Heart left ventricle (tissue), 16 donors: ENCODE results near the gene TCP1. TPM values are rescaled to one million over a fixed set of nuclear protein-coding genes. Genes with fewer than 3 reads are reported as not detected.

ENCODE experiments used
- ATAC-seq, 4 donors: fragments of 200-7000 bp; cut with Tn5 transposase; one replicate each; pipeline ENCODE4 v1.9.1; 2020 to 2022; ENCODE audit warnings: moderate library complexity in 4 of 4, mild to moderate bottlenecking in 3 of 4, moderate number of reproducible peaks in 1 of 4
- DNase-seq, 5 donors: peaks; one replicate each; pipeline ENCODE4 v3.0.0-alpha.2; 2020
- H3K27ac ChIP-seq, 12 donors: fragments of 200-600 bp; sonication (generic) in 4 of 12; one replicate each; pipeline versions ENCODE4 v1.5.0 to v1.8.0; 2016 to 2022; ENCODE audit warnings: mild to moderate bottlenecking in 2 of 12
- H3K27me3 ChIP-seq, 9 donors: fragments of 200-600 bp; sonication (generic) in 2 of 9; one replicate each; pipeline versions ENCODE4 v1.5.1 to v1.8.0; 2016 to 2022; ENCODE audit warnings: mild to moderate bottlenecking in 3 of 9
- H3K36me3 ChIP-seq, 9 donors: fragments of 200-600 bp; sonication (generic) in 2 of 9; one replicate each; pipeline versions ENCODE4 v1.5.0 to v1.8.0; 2018 to 2022; ENCODE audit warnings: mild to moderate bottlenecking in 2 of 9
- H3K4me1 ChIP-seq, 12 donors: fragments of 200-600 bp; sonication (generic) in 4 of 12; one replicate each; pipeline versions ENCODE4 v1.5.0 to v1.8.0; 2016 to 2022; ENCODE audit warnings: mild to moderate bottlenecking in 3 of 12
- H3K4me3 ChIP-seq, 12 donors: fragments of 200-600 bp; sonication (generic) in 4 of 12; one replicate each; pipeline versions ENCODE4 v1.5.0 to v1.8.0; 2017 to 2022; ENCODE audit warnings: mild to moderate bottlenecking in 9 of 12, moderate library complexity in 4 of 12
- H3K9me3 ChIP-seq, 12 donors: fragments of 200-600 bp; sonication (generic) in 4 of 12; one replicate each; pipeline versions ENCODE4 v1.5.0 to v1.8.0; 2016 to 2022; ENCODE audit warnings: mild to moderate bottlenecking in 1 of 12
- CTCF ChIP-seq, 12 donors: fragments of 200-600 bp; sonication (generic) in 4 of 12; IDR thresholded peaks; one replicate each; pipeline versions ENCODE4 v1.5.0 to v1.8.0; 2018 to 2022; ENCODE audit warnings: antibody characterized with exemption in 12 of 12, mild to moderate bottlenecking in 5 of 12
- POLR2A ChIP-seq, 2 donors: fragments of 450-650 bp; IDR thresholded peaks; one replicate each; pipeline ENCODE4 v1.6.1; 2017; ENCODE audit warnings: antibody characterized with exemption in 2 of 2, mild to moderate bottlenecking in 2 of 2, moderate library complexity in 2 of 2
- WGBS, 4 donors: extraction: QIAGEN DNeasy Blood & Tissue Kit in 2 of 4; methylation state at CpG; one replicate each; pipeline versions ENCODE4 v1.1.5 to v1.1.7; 2013 to 2018; 5-methylcytosine and 5-hydroxymethylcytosine counted together
- intact Hi-C, 10 donors: fragments of 100-400 bp; cut with DNase I; formaldehyde crosslinking; loops; one replicate each; pipeline versions ENCODE4 v1.11.1 to v1.14.2; 2022
- polyA plus RNA-seq, 2 donors: library from polyadenylated mRNA; stranded (reverse); fragments of 200-250 nt; gene quantifications; one replicate each; pipeline ENCODE4 v1.2.3, GENCODE V29; 2013
- total RNA-seq, 9 donors: library from RNA; depleted of rRNA in 2 of 9; stranded (reverse); fragments of >200 nt in 2 of 9; fragmentation: NEBNext Ultra II Directional in 3 of 9; extraction: Animal tissue kit (Norgen Biotek cat#: 25700) in 3 of 9; gene quantifications; one replicate each; pipeline versions ENCODE4 v1.1.0 to v1.2.4, GENCODE V29; 2016 to 2023
- donor health status: ischemic (EF 13 %, LVEDD 7.1; RV severe dilation, severe dysfunction).
- donor health status: healthy with polysubstance abuse.
- donor health status: DM: no; HTN: yes; CAD: no.
- donor health status: DM: no; HTN: no; CAD: no.
- donor health status: ischemic (EF 25% LVEDD 6.9; RV normal size, moderate dysfunction).
- donor health status: ischemic (EF 25% LVEDD 5.7; RV mildly dilated, moderate dysfunction).
- donor health status: healthy.
- donor health status: DM: yes; HTN: yes; CAD: no.
- donor health status: ischemic (EF 35%, LVEDD 5.7; RV mildly dilated, moderate dysfunction).
- donor health status: nonischemic (EF 11% LVEDD 7.7; RV severe dilation, severe dysfunction).
- donor health status: DM: yes; HTN: yes; CAD: no.
- donor health status: PGD.
- donor health status: ischemic (EF 29% LVEDD 5.4; RV normal size, mild dysfunction).
- donor health status: nonischemic (EF 23%, LVEDD 6.1; RV moderate dilation, normal function).

TCP1 gene
- total and polyA plus RNA-seq, 11 donors = 89.2 to 241 (median 142) TPM

DNA sequence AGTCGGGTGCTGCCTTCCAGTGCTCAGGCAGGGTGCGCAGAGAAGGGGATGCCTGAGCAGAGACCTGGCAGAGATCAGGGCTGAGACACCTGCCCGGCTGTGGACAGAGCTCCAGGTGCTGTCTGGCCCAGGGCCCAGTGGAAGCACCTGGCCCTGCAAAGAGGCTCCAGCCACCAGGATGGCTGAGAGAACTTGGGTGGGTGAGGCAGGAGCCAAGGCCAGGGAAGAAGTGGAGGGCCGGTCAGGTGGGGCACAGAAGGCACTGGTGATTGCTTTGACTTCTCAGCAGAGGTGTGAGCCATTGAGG is 41.9 kb upstream of the TCP1 start:
- Histone ChIP-seq H3K27me3 (no peaks in the 10 kb centered on the region), H3K9me3 (no peaks in the 10 kb centered on the region), H3K27ac (no peak overlapping the region), H3K36me3 (no peaks in the 10 kb centered on the region), H3K4me3 (no peak overlapping the region), H3K4me1 (peaks cover 0 to 19% (median 5%) of the 10 kb centered on the region in 12 donors)
- DNase-seq = no peak
- no peak for TF ChIP-seq POLR2A (IDR thresholded peaks at IDR 0.05)
- ATAC-seq = no peak
- intact Hi-C loops = no loop called here
- 84 to 94% (median 85%) methylated on average over 4 of the region's 4 CpGs for WGBS, 4 donors

DNA sequence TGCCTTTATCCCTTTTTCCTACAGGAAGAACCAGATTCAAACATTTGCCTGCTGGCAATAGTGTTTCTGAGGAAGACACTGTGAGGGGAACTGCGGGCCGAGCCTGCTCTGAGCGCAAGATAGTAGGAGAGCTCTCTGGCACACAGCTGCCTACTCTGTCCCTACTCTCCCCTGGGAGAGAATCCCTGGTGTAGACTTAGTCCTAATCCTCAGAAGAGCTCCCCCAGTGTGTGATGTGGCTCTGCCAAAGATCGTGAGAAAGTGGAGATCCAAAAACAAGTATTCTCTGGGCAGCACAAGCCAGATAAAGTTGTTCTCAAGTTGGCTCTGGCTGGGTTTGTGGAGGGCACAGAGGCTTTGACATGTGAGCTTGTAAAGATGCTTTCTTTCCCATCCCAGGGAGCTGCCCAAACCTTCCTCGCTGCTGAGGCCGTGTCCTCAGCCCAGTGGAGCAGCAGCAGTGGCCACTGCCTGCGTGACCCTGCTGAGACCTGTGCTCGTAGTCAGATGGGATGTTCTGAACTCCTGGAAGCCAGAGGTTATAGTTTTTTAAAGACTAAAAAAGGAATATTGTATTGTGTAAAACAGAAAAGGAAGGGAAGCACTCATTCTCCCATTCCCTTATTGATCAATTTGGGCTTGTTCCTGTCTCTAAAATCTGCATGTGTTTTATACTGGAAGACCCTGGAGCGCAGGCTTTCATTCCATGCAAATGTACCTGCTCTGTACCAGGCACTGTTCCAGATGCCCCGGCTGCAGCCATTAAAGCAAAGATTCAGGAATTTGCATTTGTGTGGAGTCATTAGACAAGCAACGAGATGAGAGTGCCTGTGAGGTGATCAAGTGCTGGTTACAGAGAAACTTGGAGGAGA is 41.3 kb upstream of the TCP1 start:
- no peaks in the 10 kb centered on the region for H3K36me3 ChIP-seq
- WGBS, 4 donors = 66 to 75% (median 72%) methylated on average over 11 of the region's 11 CpGs
- H3K4me1 ChIP-seq = peaks cover 0 to 16% (median 5%) of the 10 kb centered on the region in 12 donors
- ATAC-seq (no peak), DNase-seq (no peak)
- no peaks in the 10 kb centered on the region for H3K9me3 ChIP-seq
- H3K4me3 ChIP-seq = no peak overlapping the region
- no peak for TF ChIP-seq POLR2A (IDR thresholded peaks at IDR 0.05)
- intact Hi-C loops = no loop called here
- H3K27me3 ChIP-seq = no peaks in the 10 kb centered on the region
- H3K27ac ChIP-seq = no peak overlapping the region

- Histone ChIP-seq H3K27ac (peak overlapping the region in 1 of 12 donors; percentile 32), H3K36me3 (no peaks in the 10 kb centered on the region), H3K4me3 (no peak overlapping the region), H3K27me3 (no peaks in the 10 kb centered on the region), H3K4me1 (peaks cover 0 to 13% (median 2%) of the 10 kb centered on the region in 12 donors), H3K9me3 (no peaks in the 10 kb centered on the region)
- no peak for DNase-seq
- no peak for TF ChIP-seq CTCF (IDR thresholded peaks at IDR 0.05)
- no peak for TF ChIP-seq POLR2A (IDR thresholded peaks at IDR 0.05)
- no peak for ATAC-seq
- 54 to 57% (median 56%) methylated on average over 4 of the region's 4 CpGs for WGBS, 4 donors
- intact Hi-C loops = no loop called here
Measured at GRCh38 chr6:159829526-159829925, 40.1 kb upstream of the TCP1 start.

GRCh38 chr6:159828074-159828473 is 38.7 kb upstream of the TCP1 start:
- DNase-seq = no peak
- WGBS, 4 donors = 46 to 54% (median 50%) methylated on average over 7 of the region's 7 CpGs
- H3K27me3 ChIP-seq = no peaks in the 10 kb centered on the region
- H3K36me3 ChIP-seq = no peaks in the 10 kb centered on the region
- no peaks in the 10 kb centered on the region for H3K9me3 ChIP-seq
- TF ChIP-seq CTCF (IDR thresholded peaks at IDR 0.05) (no peak), POLR2A (IDR thresholded peaks at IDR 0.05) (no peak)
- peaks cover 0 to 13% (median 0%) of the 10 kb centered on the region in 12 donors for H3K4me1 ChIP-seq
- no peak for ATAC-seq
- H3K27ac ChIP-seq = no peak overlapping the region
- intact Hi-C loops = no loop called here
- no peak overlapping the region for H3K4me3 ChIP-seq

DNA sequence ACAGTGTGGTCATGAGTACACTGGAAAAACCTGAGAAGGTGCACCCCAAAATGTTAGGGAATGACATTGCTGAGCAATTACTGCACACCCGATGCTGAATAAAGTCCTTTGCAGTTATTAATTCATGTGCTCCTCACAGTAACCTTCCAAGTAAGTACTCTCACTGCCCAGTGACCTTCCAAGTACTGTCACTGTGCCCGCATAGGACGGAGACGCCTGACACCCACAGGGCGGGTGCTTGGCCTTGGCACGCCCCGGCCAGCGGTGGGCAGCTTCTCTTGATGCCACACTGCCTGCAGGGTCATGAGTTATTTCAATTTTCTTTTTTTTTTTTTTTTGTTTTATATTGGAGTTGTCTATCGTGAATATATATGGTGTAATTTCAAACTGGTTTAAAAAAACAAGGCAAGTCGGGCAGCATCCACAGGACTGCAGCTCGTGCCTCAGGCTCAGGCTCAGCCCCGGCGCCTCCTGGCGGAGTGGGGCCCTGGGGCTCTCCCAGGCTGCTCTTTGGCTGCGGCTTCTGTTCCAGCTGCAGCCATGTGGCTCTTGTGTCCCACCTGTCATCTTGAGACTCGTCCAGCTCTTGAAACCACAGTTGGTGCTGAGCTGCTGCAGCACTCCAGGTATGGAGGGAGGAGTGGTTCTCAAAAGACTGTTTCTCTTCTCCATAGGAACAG is 37.7 kb upstream of the TCP1 start:
- H3K27ac ChIP-seq = no peak overlapping the region

More for the DNA sequence above, 37.7 kb upstream of the TCP1 start:
- Histone ChIP-seq H3K4me3 (no peak overlapping the region), H3K4me1 (peaks cover 0 to 13% (median 0%) of the 10 kb centered on the region in 12 donors), H3K36me3 (no peaks in the 10 kb centered on the region), H3K27me3 (no peaks in the 10 kb centered on the region), H3K9me3 (no peaks in the 10 kb centered on the region)
- peak in 2 of 4 donors; percentile 23 to 45 for ATAC-seq
- DNase-seq = peak in 1 of 5 donors; percentile 52
- WGBS, 4 donors = 86 to 87% (median 87%) methylated on average over 16 of the region's 16 CpGs
- TF ChIP-seq POLR2A (IDR thresholded peaks at IDR 0.05) (no peak), CTCF (IDR thresholded peaks at IDR 0.05) (no peak)
- intact Hi-C loops = no loop called here
